Mucosa of stomach (tissue), 1 donor: ENCODE data around the gene GNGT2.

Experiments used
- H3K27me3 ChIP-seq: one replicate; pipeline ENCODE4 v1.7.0; 2013; ENCODE audit warnings: mild to moderate bottlenecking, low read length; ENCODE audit not compliant: control insufficient read depth, insufficient read depth
- H3K36me3 ChIP-seq: one replicate; pipeline ENCODE4 v1.7.0; 2013; ENCODE audit warnings: low read length; ENCODE audit not compliant: control insufficient read depth, insufficient read depth
- H3K4me1 ChIP-seq: one replicate; pipeline ENCODE4 v1.7.0; 2013; ENCODE audit warnings: mild to moderate bottlenecking, low read length; ENCODE audit not compliant: control insufficient read depth, insufficient read depth
- H3K4me3 ChIP-seq: one replicate; pipeline ENCODE4 v1.7.0; 2013; ENCODE audit warnings: low read length
- H3K9ac ChIP-seq: one replicate; pipeline ENCODE4 v1.7.0; 2013; ENCODE audit warnings: mild to moderate bottlenecking, low read length, moderate library complexity
- H3K9me3 ChIP-seq: one replicate; pipeline ENCODE4 v1.7.0; 2013; ENCODE audit warnings: mild to moderate bottlenecking, low read length, moderate library complexity; ENCODE audit not compliant: control insufficient read depth
- donor health status: Pancreatic carcinoma.

The GNGT2 gene

DNA sequence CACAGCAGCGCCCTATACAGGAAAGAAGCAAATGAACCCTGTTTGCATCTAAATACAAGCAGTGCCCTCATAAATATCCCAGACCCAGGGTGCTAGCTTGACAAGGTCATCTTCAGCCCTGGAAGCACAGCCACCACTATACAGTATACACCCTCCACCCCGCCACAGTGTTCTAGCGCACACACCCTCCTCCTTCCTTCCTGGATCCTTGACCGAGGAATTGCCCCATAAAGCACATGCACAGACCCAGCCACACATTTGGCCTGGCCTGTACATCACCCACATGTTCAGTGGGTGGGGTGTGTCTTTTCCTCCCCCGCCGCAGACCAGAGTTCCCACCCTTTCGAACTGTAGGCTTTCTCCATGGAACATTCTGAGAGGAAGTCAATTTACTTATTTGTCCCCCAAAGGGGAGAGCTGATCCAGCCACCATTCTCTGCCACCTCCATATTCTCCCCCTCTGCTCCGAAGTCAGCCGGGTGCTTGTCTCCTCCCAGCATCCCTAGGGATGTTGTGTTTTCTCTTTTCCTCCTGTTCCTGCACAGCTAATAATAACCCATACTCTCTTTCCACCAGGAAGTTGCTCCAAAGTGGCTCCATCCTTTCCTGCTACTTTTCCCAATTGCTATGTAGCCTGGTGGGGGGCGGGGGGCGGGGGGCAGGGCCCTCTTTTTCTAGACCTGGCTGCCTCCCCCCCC, 6.7 kb upstream of the GNGT2 start:
- Histone ChIP-seq H3K27me3 (peaks cover 6% of the 10 kb centered on the region), H3K4me1 (no peaks in the 10 kb centered on the region), H3K9me3 (no peaks in the 10 kb centered on the region), H3K9ac (no peak overlapping the region), H3K36me3 (no peaks in the 10 kb centered on the region), H3K4me3 (no peak overlapping the region)

DNA sequence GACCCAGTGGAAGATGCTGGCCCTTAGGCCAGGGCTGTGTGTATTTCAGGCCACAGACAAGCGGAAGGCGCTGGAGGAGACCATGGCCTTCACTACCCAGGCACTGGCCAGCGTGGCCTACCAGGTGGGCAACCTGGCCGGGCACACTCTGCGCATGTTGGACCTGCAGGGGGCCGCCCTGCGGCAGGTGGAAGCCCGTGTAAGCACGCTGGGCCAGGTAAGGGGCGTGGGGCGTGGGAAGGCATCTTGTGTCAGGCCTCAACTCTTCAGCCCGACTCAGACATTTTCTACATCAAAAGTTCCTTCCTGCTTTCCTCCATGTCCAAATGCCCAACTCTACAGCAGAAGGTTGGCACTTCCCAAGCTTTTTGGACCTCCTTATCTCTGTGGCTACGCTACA, 6.1 kb upstream of the GNGT2 start:
- Histone ChIP-seq H3K27me3 (peaks cover 3% of the 10 kb centered on the region), H3K4me3 (no peak overlapping the region), H3K9ac (no peak overlapping the region), H3K9me3 (no peaks in the 10 kb centered on the region), H3K36me3 (no peaks in the 10 kb centered on the region), H3K4me1 (no peaks in the 10 kb centered on the region)

DNA sequence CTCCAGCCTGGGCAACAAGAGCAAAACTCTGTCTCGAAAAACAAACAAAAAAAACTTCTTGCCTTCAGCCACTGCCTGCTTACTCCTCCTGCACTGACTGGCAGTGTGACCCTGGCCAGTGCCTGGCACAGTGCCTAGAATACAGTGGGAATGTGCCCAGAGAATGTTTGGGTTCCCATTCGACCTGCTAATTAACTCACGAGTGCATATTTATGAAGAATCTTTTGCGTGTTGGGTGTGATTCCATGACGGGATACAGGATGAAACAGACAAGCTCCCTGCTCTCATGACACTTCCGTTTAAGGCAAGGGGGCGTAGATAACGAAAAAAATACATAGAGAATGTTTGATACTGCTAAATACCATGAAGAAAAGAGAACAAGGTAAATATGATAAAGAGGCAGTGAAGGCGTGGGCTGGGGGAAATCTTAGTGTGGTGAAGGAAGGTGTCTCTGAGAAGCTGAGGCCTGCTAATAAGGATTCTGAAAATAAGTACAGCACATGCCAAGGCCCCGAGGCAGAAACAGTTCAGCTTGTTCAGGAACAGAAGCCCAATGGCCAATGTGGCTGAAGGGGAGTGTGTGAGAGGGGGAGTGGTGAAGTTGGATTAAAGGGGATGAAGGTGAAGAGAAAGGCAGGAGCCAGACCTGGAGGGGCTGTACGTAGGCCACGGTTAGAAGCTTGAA, 4.4 kb upstream of the GNGT2 start:
- Histone ChIP-seq H3K4me1 (no peaks in the 10 kb centered on the region), H3K4me3 (no peak overlapping the region), H3K9me3 (no peaks in the 10 kb centered on the region), H3K36me3 (no peaks in the 10 kb centered on the region), H3K27me3 (peaks cover 9% of the 10 kb centered on the region), H3K9ac (no peak overlapping the region)

DNA sequence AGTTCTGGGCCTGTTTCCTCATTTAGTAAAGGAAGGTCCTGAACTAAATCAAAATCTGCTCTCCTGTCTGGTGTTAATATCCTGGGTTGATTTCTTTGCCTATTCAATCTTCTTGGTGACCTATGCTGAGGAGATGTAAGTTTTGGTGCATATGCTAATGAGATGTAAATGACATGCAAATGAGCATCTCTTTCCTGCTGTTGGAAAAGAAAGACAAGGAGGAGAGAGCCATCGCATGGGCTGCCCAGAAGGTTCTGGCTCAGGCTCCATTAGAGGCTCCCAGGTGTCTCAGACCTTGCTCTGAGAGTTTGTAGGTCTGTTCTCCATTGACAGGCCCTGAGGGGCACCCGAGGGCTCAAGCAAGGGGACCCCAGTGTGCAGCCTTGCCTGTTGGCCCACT, 3.5 kb upstream of the GNGT2 start:
- Histone ChIP-seq H3K27me3 (peaks cover 18% of the 10 kb centered on the region), H3K9me3 (no peaks in the 10 kb centered on the region), H3K4me1 (no peaks in the 10 kb centered on the region), H3K9ac (no peak overlapping the region), H3K36me3 (no peaks in the 10 kb centered on the region), H3K4me3 (no peak overlapping the region)

DNA sequence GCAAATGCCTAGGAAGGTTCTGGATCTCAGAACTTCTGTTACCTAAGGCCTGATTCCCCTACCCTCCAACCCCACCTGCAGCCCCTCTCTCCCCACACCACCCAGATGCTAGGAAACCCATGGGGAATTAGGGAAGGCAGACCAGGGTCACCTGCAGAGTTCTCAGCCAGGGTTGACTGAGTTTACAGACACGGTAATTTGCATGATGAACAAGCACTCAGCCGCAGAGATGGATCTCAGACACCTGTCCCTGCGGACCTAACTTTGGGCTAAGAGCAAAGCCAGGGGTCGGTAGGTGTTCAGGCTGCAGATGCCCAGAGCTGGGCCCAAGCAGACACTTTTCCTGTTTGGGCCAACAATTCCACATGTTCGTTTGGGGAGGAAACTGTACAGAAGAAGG, 3.0 kb upstream of the GNGT2 start:
- no peaks in the 10 kb centered on the region for H3K9me3 ChIP-seq
- no peak overlapping the region for H3K4me3 ChIP-seq
- H3K9ac ChIP-seq, result no peak overlapping the region
- H3K27me3 ChIP-seq, result peaks cover 19% of the 10 kb centered on the region
- no peaks in the 10 kb centered on the region for H3K4me1 ChIP-seq
- H3K36me3 ChIP-seq, result no peaks in the 10 kb centered on the region

DNA sequence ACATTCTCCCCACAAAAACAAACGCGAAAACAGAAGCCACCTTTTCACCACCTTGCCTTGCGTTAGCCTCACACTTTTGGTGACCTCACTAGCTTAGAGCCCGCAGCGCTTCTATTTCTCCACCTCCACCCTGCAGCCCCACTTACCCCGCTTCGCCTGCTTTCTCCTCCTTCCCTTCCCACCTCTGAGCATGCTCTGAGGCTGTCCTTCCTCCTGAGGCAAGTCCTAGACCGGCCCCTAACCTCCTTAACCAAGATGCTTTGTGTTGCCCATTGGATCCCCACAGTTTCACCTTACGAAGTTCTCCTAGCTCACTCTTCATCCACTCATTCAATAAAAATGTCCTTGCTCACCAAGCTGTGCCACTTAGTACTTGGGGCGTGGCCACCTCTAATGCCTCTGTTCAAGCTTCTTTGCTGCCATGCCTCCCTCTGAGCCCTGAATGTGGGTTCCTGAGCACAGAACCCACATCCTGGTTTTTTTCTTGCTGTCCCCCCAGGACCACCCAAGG, 1.3 kb downstream of the GNGT2 start:
- no peak overlapping the region for H3K4me3 ChIP-seq
- no peak overlapping the region for H3K9ac ChIP-seq
- no peaks in the 10 kb centered on the region for H3K9me3 ChIP-seq
- H3K27me3 ChIP-seq, result peaks cover 16% of the 10 kb centered on the region
- no peaks in the 10 kb centered on the region for H3K4me1 ChIP-seq
- H3K36me3 ChIP-seq, result no peaks in the 10 kb centered on the region

DNA sequence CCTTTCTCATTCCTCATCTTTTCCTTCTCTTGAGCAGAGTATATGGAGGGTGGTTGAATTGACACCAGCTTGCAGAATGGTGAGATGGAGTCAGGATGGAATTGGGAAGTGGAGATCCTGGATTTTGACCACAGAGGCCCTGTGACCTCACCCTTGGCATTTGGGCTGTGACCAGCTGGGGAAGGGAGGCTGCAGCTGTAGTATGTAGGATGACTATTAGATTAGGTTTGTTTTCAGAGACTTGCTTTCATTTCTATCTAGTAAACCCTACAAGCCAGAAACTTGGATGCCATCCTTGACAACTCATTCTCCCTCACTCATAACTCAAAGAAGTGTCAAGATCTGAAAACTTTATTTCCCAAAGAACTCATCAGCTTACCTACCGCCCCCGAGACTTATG, 5.9 kb downstream of the GNGT2 start:
- no peak overlapping the region for H3K9ac ChIP-seq
- peaks cover 8% of the 10 kb centered on the region for H3K27me3 ChIP-seq
- no peaks in the 10 kb centered on the region for H3K9me3 ChIP-seq
- no peaks in the 10 kb centered on the region for H3K4me1 ChIP-seq
- no peak overlapping the region for H3K4me3 ChIP-seq
- H3K36me3 ChIP-seq, result no peaks in the 10 kb centered on the region

DNA sequence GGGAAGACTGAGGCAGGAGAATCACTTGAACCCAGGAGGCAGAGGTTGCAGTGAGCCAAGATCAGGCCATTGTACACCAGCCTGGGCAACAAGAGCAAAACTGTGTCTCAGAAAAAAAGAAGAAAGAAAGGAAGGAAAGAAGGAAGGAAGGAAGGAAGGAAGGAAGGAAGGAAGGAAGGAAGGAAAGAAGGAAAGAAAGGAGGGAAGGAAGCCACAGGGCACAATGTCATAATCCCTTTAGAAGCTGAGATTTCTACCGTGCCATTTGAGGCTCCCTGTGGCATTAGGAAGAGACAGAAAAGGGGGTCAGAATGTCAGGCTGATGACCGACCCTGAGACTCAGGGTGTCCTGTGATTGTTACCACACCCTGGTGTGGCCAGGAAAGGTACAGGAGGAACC, 6.6 kb downstream of the GNGT2 start:
- H3K9ac ChIP-seq, result no peak overlapping the region
- no peaks in the 10 kb centered on the region for H3K4me1 ChIP-seq
- no peaks in the 10 kb centered on the region for H3K9me3 ChIP-seq
- no peaks in the 10 kb centered on the region for H3K36me3 ChIP-seq
- H3K4me3 ChIP-seq, result no peak overlapping the region
- H3K27me3 ChIP-seq, result peaks cover under 1% of the 10 kb centered on the region

DNA sequence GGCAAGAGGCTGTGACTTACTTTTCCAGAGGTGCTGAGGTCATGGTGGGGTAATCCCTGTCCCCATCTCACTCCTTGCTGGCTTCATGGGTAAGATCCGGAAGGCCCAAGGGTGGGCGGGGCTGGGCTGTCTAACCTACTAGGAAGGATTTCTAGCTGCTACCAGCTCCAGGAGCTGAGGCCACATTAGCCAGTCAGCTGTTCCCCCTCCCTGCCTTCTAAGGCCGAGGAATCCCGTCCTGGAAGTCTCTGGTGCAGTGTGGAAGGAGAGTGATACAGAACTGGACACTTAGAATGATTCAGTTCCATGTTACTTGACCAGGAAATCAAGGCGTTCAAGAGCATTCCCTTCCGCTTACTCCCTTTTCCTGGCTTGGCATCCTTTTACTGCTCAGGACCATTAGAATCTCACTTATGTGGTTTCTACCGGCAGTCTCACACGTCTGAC, 8.9 kb downstream of the GNGT2 start:
- Histone ChIP-seq H3K4me3 (no peak overlapping the region), H3K36me3 (no peaks in the 10 kb centered on the region), H3K4me1 (no peaks in the 10 kb centered on the region), H3K27me3 (no peaks in the 10 kb centered on the region), H3K9ac (no peak overlapping the region), H3K9me3 (no peaks in the 10 kb centered on the region)

DNA sequence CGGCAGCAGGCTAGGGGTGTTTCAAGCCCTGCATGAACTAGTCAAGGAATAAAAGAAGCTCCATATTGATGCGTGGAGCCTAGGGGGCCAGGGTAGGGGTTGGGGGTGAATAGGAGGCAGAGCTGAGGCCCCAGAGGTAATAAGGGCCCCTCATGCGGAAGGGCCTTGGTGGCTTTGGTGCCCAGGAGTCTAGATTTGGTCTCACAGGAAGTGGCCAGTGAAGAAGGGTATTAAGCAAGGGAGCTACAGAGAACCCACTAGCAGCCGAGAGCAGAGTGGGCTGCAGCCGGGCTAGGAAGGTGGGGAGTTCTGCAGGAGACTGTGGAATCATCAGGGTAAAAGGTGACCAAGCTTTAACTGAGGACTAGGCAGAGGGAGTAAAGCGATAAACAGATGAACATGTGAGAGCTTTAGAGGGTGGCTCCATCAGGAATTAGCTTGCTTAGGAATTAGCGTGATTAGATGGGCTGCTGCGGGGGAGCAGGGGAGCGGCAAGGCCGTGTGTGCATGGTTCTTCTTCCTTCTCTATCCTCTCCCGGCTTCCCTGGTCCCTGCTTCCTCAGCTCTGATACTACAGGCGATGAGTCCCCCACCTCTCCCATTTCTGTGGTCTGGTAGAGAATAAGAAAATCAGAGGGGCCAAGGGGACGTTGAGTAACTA, 9.8 kb downstream of the GNGT2 start:
- H3K4me3 ChIP-seq, result no peak overlapping the region
- H3K27me3 ChIP-seq, result no peaks in the 10 kb centered on the region
- H3K9me3 ChIP-seq, result no peaks in the 10 kb centered on the region
- no peaks in the 10 kb centered on the region for H3K4me1 ChIP-seq
- H3K9ac ChIP-seq, result no peak overlapping the region
- H3K36me3 ChIP-seq, result no peaks in the 10 kb centered on the region

DNA sequence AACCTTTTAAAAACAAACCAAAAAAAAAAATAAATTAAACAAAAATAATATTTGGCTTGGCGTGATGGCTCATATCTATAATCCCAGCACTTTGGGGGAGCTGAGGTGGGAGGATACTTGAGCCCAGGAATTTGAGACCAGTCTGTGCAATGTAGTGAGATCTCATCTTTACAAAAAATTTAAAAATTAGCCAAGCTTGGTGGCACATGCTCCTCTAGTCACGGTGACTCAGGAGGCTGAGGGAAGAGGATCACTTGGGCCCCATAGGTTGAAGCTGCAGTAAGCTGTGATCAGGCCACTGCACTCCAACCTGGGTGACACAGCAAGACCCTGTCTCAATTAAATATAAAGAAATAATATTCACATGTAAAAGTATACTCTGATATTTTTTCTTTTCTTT, 12.2 kb downstream of the GNGT2 start:
- H3K9ac ChIP-seq, result no peak overlapping the region
- H3K27me3 ChIP-seq, result no peaks in the 10 kb centered on the region
- no peaks in the 10 kb centered on the region for H3K36me3 ChIP-seq
- H3K4me3 ChIP-seq, result no peak overlapping the region
- no peaks in the 10 kb centered on the region for H3K9me3 ChIP-seq
- no peaks in the 10 kb centered on the region for H3K4me1 ChIP-seq

DNA sequence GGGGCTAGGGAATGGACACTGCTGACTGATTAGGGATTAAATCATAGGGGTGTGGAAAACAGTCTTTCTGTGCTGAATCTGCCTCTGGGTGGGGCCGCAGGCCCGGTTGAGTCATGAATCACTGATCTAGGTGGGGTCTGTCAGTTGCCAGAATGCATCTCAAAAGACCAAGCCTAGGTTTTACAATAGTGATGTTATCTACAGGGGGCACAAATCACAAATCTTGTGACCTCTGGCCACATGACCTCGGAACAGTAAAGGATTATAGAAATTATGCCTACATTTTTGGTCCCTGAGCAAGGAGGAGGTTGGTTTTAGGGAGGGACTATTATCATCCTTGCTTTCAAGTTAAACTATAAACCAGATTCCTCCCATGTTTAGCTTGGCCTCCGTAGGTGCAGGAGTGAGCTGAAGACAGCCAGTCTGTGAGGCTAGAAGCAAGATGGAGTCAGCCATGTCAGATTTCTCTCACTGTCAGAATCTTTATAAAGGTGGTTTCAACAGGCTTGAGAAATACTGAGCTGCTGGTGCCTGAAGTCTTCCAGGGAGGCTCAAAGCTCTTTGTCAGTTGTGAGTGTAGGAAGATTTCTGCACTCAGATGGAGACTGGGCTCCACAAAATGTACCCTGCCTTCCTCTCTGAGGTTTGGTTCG, 12.9 kb downstream of the GNGT2 start:
- no peaks in the 10 kb centered on the region for H3K9me3 ChIP-seq
- no peaks in the 10 kb centered on the region for H3K4me1 ChIP-seq
- no peak overlapping the region for H3K9ac ChIP-seq
- H3K27me3 ChIP-seq, result no peaks in the 10 kb centered on the region
- no peak overlapping the region for H3K4me3 ChIP-seq
- H3K36me3 ChIP-seq, result no peaks in the 10 kb centered on the region
